Stimulated activated naive CD4-positive, alpha-beta T cell treated with Interleukin-2 at 50 U/mL for 16 hours (primary cell): ENCODE data around the gene C4A.
"Not testable (repeated sequence)": the region's sequence is repeated elsewhere in the genome, so short reads cannot be mapped to it uniquely, and the experiment has no call there.

ENCODE experiments used
- DNase-seq: peaks from one replicate; lab custom pipeline; 2025; lab: John Stamatoyannopoulos, UW

Gene C4A

GRCh38 chr6:31980998-31981397, 859 bp upstream of the C4A start:
- DNase-seq = not testable (repeated sequence)

GRCh38 chr6:31989363-31989762, 7.5 kb downstream of the C4A start:
- not testable (repeated sequence) for DNase-seq

GRCh38 chr6:31994421-31994820, 12.6 kb downstream of the C4A start:
- not testable (repeated sequence) for DNase-seq

GRCh38 chr6:31996385-31996784, 14.5 kb downstream of the C4A start:
- DNase-seq = not testable (repeated sequence)

- not testable (repeated sequence) for DNase-seq
These were observed 20.9 kb downstream of the C4A start for GRCh38 chr6:32002546-32003268.

- DNase-seq = not testable (repeated sequence)
These were observed 21.4 kb downstream of the C4A start for GRCh38 chr6:32003301-32003700.

- DNase-seq = not testable (repeated sequence)
These were observed 22.5 kb downstream of the C4A start for GRCh38 chr6:32004393-32004792.

- DNase-seq = not testable (repeated sequence)
These were observed 23.1 kb downstream of the C4A start for GRCh38 chr6:32004864-32005537.

GRCh38 chr6:32005538-32005880, 23.7 kb downstream of the C4A start:
- DNase-seq = not testable (repeated sequence)

- not testable (repeated sequence) for DNase-seq
These were observed 24.2 kb downstream of the C4A start for GRCh38 chr6:32005991-32006529.

- DNase-seq = not testable (repeated sequence)
These were observed 25.2 kb downstream of the C4A start for GRCh38 chr6:32007086-32007485.

GRCh38 chr6:32008037-32008436, 26.2 kb downstream of the C4A start:
- DNase-seq = not testable (repeated sequence)

- not testable (repeated sequence) for DNase-seq
These were observed 26.8 kb downstream of the C4A start for GRCh38 chr6:32008616-32009015.

GRCh38 chr6:32009537-32009936, 27.7 kb downstream of the C4A start:
- DNase-seq = not testable (repeated sequence)

- not testable (repeated sequence) for DNase-seq
These were observed 29.1 kb downstream of the C4A start for GRCh38 chr6:32010856-32011530.

- not testable (repeated sequence) for DNase-seq
These were observed 31.2 kb downstream of the C4A start for GRCh38 chr6:32012941-32013617.

GRCh38 chr6:32013738-32014137, 31.9 kb downstream of the C4A start:
- not testable (repeated sequence) for DNase-seq

GRCh38 chr6:32014547-32014946, 32.7 kb downstream of the C4A start, which contains the start of gene C4B:
C4B (plus strand) TSS chr6:32014795; CDS start chr6:32014846, 51 bp downstream.
- DNase-seq = not testable (repeated sequence)

GRCh38 chr6:32022100-32022499, 40.2 kb downstream of the C4A start:
- not testable (repeated sequence) for DNase-seq

- not testable (repeated sequence) for DNase-seq
These were observed 46.8 kb downstream of the C4A start for GRCh38 chr6:32028631-32029030.

GRCh38 chr6:32029553-32029952, 47.7 kb downstream of the C4A start:
- DNase-seq = not testable (repeated sequence)
